SIG-M5 treated with dmso at 0.1 percent for 504 hours (cell line): Measurements from ENCODE around the gene FBXW5.

Experiments
- DNase-seq: peaks from one replicate; lab custom pipeline; 2025; ENCODE audit not compliant: unreplicated experiment; lab: John Stamatoyannopoulos, UW

The FBXW5 gene

DNA sequence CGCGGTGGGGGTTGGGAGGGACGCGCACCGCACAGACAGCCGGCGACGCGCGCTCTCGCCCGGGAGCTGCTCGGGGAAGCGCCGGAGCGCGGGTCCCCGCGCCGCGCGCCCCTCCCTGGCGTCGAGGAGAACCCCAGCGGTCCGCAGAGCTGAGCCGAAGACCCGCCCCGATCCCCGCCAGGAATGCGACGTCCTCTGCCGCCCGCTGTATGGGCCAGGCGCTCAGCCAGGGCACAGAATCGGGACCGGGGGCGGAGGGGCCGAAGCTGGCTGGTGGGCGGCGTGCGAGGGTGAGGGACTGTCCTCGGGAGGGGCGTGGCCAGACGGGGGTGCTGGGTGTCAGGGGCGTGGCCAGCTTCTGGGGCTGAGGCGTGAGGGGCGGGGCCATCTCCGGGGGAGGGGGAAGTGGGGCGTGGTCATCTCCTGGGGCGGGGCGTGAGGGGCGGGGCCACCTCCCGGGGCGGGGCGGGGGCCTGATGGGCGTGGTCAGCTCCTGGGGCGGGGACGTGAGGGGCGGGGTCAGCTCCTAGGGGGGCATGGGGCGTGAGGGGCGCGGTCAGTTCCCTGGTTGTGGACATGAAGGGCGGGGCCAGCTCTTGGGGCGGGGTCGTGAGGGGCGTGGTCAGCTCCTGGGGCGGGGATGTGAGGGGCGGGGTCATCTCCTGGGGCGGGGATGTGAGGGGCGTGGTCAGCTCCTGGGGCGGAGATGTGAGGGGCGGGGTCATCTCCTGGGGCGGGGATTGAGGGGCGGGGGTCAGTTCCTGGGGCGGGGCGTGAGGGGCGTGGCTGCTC, 33.7 kb upstream of the FBXW5 start:
- no peak for DNase-seq

DNA sequence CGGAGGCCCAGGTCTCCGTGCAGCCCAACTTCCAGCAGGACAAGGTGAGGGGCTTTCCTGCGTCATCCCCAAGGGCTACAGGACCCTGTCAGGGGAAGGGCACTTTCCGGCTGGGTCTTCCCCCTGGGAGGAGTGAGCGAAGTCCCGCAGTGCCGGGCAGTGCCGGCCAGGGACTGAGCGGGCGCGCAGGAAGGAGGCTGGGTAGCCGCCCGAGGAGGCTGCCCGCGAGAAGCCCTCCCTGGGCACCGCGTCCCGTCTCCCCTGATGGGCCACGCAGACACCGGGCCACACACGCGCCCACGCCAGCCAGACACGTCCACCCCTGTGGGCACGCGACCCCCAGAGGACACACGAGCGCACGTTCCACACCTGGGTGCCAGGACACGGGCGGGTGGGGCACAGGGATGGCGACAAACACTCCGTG, 33.1 kb upstream of the FBXW5 start:
- DNase-seq: no peak

DNA sequence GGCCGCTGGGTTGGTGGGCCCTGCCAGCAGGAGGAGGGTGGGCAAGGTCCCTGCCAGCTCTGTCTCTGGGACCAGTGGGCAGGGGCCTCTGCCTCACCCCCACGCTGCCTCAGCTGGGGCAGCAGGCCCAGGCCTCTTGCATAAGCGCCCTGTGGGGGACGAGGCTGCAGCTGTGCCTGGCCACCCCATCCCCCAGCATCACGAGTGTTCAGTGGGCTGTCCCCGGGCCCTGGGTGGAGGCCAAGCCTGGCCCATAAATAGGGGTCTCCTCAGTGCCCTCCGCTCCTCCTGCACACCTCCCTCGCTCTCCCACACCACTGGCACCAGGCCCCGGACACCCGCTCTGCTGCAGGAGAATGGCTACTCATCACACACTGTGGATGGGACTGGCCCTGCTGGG, 32.7 kb upstream of the FBXW5 start, which contains the start of gene PTGDS:
Gene PTGDS, plus strand, starts transcription at position 282 of the 400 bp plus-strand sequence. Its CDS starts 75 bp downstream, at position 357.
- no peak for DNase-seq

DNA sequence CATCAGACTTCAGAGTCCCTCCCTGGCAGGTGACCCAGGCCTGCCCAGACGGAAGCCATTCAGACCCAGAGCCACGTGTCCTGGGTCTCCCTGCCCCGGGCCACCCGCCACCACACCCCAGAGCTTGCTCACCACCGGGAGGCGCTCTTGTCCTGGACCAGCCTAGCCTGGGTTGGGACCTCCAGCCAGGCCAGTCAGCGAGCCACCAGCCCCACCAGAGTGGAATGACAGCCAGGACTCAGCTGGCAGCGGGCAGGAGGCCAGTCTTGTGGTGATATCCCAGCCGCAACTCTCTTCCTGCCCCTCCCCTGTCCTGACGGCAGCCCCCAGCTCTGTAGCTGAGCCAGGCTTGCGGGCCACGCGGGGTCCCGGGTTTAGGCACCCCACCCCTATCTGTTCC, 31.1 kb upstream of the FBXW5 start:
- DNase-seq: no peak

DNA sequence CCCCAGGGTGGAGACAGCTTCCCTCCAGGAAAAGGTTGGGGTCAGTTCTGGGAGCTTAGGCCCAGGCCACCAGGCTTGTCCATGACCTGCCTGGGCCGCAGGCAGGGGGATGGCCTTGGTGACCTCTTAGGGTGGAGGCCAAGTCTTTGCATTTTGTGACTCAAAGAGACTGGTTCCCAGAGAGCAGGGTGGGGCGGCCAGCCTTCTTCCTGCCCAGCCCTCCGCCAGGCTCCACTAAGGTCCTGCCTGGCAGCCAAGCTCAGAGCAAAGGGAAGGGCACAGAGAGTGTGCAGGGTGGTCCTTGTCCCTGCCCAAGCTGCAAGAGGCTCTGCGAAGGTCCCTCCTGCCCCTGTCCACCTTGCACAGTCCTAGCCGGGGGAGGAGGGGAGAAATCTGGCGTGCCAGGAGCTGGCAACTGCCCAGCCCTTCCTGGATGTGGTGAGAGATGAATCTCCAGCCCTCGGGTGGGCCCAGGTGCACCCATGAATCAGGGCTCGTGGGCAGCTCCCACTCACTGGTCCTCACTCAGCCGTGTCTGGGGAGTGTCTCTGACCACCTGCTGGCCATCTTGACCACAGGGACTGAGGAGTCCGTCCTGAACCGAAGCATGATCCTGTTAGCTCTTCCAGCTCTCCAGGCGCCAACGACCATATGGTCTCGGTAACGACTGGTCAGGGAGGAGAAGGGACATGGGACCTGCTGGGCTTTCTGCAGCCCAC, 30.4 kb upstream of the FBXW5 start:
- DNase-seq: no peak

DNA sequence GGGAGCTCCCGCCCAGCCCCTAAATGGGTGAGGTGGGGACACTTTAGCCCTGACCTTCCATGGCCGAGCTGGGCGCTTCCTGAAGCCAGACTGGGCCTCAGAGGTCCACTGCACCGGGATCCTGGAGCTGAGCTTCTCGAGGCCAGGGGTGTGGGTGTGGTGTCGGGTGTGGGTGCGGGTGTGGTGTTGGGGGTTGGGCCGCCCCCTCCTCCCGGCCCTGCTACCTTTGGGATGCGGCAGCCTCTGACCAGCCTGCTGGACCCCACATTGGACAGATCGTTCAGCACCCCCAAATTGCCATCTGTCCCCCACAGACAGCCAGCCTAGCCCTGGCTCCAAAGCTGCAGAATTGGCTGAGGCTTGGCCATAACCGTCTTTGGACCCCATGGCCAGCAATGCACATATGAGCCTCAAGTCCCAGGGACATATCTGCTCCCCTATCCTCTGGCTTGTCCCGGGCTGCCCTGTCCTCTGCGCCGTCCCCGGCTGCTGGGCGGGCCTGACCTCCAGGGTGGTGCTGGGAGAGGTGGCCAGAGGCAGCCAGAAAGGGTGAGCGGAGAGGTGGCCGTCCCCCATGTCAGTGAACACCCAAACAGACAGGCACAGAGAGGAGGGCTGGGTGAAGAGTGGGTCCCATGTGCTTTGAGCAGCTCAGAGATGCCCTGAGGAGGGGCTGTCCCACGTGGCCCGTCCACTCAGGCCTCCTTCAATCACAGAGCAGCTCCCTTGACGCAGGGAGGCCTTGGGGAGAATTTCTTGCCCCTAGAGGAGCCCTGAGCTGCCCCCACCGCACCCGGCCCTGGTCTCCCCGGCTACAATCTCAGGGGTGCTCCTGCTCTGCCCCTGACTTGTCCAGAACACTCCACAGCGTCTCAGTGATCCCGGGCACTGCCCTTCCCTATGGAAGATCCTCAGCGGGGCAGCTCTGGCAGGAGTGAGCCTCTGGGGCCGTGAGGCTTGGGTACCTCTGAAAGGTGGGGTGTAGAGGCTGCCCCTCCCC, 29.4 kb upstream of the FBXW5 start:
- no peak for DNase-seq

DNA sequence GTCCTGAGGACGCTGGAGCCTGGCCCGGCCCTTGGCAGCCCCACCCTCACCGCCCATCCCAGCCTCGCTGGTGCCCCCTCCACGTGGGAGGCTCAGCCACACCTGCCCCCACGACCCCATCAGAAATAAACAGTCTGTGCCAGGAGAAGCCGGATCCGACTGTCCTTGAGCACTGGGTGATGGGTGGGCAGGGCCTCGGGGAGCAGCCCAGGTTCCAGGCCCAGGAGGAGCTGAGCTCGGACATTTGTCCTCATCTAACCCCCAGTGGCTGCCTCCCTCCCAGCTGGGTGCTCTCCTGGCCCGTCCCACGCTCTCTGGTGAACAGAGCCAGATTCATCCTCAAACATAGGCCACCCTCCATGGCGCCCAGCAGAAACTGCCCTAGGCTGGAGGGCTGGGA, 28.2 kb upstream of the FBXW5 start:
- DNase-seq: no peak

DNA sequence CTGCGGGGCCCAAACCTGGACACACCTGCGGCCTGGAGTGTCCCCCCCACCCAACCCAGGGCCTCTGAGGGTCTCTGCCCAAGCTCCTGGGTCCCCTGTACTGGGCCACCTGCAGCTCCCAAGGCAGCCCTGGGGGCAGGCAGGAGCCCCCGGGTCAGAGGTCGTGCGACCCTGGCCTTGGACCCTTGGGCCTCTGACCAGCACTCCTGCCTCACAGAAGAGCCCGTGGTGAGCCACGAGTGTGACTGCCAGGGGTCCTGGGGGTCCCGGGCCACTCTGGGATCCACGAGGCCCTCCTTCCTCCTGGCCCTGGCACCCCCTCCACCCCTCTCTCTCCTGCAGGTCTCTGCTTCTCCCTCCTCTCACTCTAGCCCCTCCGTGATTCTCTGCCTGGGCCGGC, 27.8 kb upstream of the FBXW5 start:
- no peak for DNase-seq

DNA sequence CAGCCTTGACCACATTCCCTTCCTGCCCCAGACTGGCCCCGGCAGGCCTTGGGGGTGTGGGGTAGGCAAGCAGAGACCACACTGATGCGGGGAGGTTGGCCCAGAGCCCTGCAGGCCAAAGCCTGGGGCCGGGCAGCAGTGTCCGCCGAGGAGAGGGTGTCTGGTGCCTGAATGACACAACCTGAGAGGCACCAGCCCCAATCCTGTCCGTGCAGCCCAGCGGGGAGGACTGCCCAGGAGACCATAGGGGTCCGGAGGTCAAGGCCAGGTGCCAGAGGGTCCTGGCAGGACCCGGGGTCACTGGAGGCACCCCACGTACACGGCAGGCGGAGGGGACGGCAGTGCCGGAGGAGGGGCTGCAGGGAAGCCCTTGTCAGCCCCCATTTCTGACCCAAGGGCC, 27.2 kb upstream of the FBXW5 start:
- no peak for DNase-seq

DNA sequence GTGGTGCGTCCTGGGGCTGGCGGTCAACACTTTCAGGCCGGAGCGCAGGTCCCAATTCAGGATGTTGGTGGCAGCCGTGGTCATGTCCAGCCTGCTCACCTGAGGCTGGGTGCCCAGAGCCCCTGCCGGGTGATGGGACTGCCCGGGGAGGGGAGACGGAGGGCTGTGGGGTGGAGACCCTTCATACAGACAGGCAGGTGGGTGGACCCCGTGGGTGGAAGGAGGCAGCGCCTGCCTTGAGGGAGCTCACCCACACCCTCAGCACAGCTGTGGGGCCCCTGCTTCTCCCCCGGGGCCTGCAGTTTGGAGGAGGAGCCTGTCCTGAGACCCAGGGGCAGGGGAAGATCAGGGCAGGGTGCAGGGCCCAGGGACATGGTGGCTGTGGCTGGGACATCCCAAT, 25.8 kb upstream of the FBXW5 start:
- no peak for DNase-seq

DNA sequence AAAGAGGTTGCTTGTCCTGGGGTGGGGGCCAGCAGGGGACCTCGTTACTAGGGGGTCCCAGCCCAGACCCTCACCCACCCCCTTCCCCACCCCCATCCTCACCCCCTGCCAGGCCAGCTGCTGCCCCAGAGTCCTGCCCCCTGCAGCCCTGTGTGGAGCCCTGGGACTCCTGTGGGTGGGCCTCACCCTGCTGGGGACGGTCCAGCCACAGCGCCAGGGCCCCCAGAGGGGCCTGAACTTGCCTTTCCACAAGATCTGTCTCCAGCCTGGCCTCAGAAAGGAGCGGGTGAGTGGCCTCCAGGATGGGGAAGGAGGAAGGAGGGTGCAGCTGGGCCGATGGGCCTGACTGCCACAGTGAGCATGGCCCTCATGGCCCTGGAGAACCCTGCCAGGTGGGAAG, 25.2 kb upstream of the FBXW5 start:
- DNase-seq: no peak

DNA sequence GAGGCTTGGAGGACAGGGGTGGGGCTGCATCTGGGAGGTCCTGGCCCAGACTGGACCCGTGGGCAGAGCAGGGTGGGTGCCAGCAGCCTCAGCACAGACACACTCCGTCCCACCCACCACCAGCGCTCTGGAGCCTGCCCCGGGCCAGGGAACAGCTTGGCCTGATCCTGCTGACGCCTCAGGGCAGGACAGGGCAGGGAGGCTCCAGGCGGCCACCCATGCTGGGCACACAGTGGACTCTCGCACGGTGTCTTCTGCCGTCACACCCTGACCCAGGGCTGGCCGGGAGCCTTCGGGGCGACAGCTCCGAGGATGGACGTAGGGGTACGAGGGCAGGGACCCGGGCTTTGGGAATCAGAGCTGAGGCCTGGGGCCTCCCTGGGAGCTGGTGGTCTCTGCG, 24.6 kb upstream of the FBXW5 start:
- DNase-seq: no peak

DNA sequence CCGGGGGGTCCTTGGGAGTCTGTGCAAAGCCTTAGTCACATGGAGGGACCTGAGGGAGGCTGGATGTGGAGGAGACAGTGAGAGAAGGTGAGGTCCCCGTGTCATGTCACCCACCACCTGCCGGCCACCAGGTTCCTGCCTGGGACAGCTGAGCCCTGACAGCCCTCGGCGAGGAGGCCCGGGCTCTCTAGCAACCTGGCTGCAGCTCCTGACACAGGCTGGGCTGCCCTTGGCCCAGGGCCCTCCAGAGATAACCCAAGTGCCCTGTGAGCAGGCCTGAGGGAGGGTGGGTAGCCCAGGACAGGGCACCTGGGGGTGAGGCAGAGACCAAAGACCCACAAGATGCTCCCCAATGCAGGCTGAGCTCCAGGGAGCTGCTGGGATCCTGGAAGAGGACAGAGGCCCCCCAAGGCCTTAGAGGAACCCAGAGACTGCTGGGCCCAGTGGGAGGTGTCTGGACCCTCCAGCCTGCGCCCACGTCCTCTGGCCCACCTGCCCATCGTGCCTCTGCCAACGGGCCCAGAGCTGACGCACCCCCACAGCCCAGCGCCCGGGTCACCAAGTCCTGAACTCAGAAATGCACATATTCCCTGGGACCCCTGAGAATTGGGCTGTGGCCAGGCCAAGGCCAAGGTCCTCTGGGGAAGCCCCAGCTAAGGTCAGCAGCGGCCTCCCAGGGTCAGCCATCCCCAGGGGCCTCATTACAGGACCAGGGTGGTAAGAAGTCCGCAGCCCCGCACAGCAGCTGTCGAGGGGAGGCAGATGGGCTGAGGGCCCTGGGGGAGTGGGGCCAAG, 24.0 kb upstream of the FBXW5 start:
- DNase-seq: no peak

DNA sequence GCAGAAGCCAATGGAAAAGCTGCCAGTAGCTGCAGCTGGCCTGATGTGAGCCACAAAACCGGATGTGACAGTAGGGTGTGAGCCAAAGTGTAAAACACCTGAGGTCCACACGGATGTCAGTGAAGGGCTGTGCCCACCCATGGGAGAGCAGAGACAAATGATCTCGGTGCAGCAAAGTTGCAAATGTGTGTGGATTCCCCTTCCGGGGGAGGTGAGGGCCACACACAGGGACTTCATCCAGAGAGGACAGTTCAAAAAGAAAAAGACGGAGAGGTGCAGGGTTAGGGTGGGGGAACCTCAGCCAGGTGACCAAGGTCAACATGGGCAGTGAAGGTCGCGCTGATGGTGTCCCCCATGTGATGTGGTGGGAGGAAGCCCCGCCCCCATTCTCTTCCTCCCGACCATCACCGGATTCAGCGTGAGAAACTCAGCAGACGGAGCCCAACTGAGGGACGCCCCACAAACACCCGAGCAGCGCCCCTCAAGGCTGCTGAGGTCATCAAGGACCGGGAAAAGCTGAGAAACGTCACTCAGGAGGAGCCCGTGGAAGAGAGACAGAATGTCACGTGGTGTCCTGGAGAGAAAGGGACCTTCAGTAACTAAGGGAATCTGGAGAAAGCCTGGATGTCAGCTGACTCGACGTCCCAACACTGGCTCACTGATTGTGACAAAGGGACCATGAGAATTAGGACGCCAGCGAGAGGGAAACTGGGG, 21.4 kb upstream of the FBXW5 start:
- no peak for DNase-seq

DNA sequence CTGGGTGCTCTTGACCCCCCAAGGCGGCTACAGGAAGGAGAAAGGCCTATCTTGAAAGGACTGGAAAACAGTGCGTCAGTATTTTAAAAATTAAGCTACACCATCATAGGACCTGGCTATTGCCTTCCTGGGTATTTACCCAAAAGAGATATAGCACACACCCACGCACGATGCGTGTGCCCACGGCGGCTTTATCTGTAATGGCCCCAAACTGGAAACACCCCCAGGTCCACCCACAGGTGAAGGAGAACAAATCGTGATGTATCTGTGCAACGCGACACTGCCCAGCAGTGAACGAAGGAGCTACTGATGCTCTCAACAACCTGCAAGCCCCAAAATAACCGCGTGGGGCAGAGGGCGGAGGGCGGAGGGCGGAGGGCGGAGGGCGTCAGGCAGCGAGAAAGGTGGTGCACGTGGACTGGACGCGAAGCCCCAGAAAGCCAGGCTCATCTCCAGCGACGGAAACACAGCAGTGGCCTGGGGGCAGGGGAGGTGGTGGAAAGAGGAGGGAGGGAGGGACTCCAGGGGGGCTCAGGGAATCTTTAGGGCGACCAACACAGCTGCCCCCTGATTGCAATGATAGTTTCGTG, 20.4 kb upstream of the FBXW5 start:
- no peak for DNase-seq

DNA sequence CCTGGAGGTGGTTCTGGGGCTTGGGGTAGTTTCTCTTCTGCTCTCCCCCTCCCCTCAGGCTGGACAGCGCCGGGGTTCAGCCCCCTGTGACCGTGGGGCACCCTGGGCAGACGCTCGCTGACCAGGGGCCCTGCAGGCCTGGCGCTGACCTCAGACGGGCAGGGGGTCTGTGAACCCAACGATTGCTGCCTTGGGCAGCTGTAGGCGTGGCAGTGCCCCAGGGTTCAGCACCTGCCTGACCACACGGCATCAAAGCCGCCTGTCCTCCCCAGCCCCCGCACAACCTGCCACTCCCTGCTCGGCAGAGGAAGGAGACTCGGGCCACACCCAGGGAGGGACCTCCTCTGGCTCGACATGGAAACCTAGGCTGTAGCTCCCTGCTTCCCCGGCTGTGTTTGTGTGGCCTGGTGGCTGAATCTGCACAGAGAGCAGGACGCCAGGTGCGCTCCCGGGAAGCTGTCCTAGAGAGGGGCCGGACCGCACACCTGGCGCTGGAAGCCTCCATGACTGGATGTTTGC, 19.7 kb upstream of the FBXW5 start:
- no peak for DNase-seq

DNA sequence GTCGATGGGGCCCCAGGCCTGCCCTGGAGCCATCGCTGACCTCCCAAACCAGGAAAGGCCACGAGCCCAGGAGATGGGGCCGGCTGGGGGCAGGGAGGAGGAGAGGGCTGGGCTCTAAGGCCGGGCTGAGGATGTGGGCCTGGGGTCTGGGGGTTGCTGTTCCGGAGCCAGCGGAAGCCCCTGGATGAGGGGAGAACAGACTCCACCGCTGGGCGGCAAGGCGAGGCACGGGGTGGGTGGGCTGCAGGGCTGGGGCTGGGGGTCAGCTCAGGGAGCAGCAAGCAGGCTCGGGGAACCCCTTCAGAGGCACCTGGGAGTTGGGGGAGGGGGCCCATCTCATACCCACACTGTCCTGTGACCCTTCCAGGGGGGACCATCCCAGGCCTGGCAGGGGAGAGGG, 19.2 kb upstream of the FBXW5 start:
- DNase-seq: no peak

DNA sequence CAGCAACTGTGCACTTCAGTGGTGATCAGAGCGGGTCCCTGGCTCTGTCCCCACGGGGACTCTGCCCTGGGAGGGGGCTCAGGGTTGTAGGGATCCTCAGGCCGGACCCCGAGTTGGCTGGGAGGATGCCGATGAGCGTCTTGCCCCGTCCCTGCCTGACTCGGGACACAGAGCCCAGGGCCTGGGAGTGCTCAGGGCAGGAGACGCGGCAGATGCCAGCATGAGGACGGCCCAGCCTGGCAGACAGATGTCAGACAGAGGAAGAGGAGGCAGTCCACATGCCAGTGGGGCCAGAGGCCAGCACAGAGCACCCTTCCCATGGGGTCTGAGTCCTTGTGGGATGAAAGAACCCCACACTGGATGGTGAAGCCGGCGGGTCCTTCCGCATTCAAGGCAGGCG, 18.8 kb upstream of the FBXW5 start:
- no peak for DNase-seq

DNA sequence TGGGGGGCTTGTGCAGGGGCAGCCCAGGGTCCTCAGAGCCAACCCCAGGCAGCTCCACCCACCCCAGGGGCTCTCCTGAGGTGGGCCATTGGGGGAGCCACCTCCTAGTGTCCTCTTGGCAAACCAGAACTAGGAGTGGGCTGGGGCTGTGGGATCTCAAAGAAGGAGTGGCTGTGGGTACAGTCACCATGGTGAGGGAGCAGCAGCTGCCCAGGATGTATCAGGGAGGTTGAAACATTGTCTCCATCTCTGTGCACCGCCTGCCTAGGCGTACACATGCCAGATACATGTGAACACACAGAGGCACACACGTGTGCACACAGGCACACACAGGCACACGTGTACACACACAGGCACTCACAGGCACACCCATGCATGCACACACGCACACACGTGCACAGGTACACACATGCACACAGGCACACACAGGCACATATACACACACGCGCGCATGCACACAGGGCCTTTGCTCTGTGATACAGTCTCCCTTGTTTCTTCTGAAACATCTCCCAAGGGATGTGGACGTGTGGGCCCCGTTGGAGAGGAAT, 18.2 kb upstream of the FBXW5 start:
- DNase-seq: no peak
